GM23338 (cell line): Measurements from ENCODE around the gene CHCHD3. TPM values are rescaled to one million over a fixed set of nuclear protein-coding genes. Genes with fewer than 3 reads are reported as not detected.

Source experiments
- ATAC-seq: fragments of 200-7000 bp; cut with Tn5 transposase; 3 replicates; pipeline ENCODE4 v1.9.1; 2020
- DNase-seq: peaks from one replicate; pipeline ENCODE4 v3.0.0-alpha.2; 2015; ENCODE audit warnings: low spot score
- H2AFZ ChIP-seq: fragments of 200-600 bp; sonication (generic); 2 replicates; pipeline ENCODE4 v1.8.0; 2016; ENCODE audit warnings: antibody characterized with exemption, mild to moderate bottlenecking, moderate library complexity
- H3F3A ChIP-seq: fragments of 200-600 bp; sonication (generic); replicated peaks from 2 replicates; pipeline ENCODE4 v1.8.0; 2017; ENCODE audit warnings: antibody characterized with exemption, mixed run types, low read depth
- H3K27ac ChIP-seq: fragments of 200-600 bp; sonication (generic); 2 replicates; pipeline ENCODE4 v1.6.1; 2016; ENCODE audit warnings: low read depth
- H3K27me3 ChIP-seq: fragments of 200-600 bp; sonication (generic); 2 replicates; pipeline ENCODE4 v1.8.0; 2016; ENCODE audit warnings: mild to moderate bottlenecking, mixed run types, moderate library complexity; ENCODE audit not compliant: insufficient read depth
- H3K36me3 ChIP-seq: fragments of 200-600 bp; sonication (generic); 2 replicates; pipeline ENCODE4 v1.8.0; 2016; ENCODE audit warnings: mild to moderate bottlenecking; ENCODE audit not compliant: insufficient read depth
- H3K4me1 ChIP-seq: fragments of 200-600 bp; sonication (generic); 2 replicates; pipeline ENCODE4 v1.8.0; 2016; ENCODE audit warnings: mild to moderate bottlenecking, moderate library complexity; ENCODE audit not compliant: insufficient read depth
- H3K4me2 ChIP-seq: fragments of 200-600 bp; sonication (generic); 2 replicates; pipeline ENCODE4 v1.7.1; 2017; ENCODE audit warnings: mixed run types
- H3K4me3 ChIP-seq: fragments of 200-600 bp; sonication (generic); 2 replicates; pipeline ENCODE4 v1.6.1; 2016; ENCODE audit warnings: mixed run types
- H3K79me2 ChIP-seq: fragments of 200-600 bp; sonication (generic); replicated peaks from 2 replicates; pipeline ENCODE4 v1.8.0; 2017; ENCODE audit warnings: mild to moderate bottlenecking; ENCODE audit not compliant: insufficient read depth
- H3K9me2 ChIP-seq: fragments of 200-600 bp; sonication (generic); 2 replicates; pipeline ENCODE4 v1.8.0; 2017; ENCODE audit not compliant: insufficient read depth
- H4K20me1 ChIP-seq: fragments of 200-600 bp; sonication (generic); replicated peaks from 2 replicates; pipeline ENCODE4 v1.8.0; 2017; ENCODE audit warnings: mild to moderate bottlenecking; ENCODE audit not compliant: insufficient read depth
- H3K27ac Mint-ChIP-seq: 2 replicates; pipeline ENCODE4 v1.8.0; 2020; ENCODE audit warnings: inconsistent platforms, mild to moderate bottlenecking, moderate library complexity, mixed read lengths
- H3K27me3 Mint-ChIP-seq: 3 replicates; pipeline ENCODE4 v1.8.0; 2022; ENCODE audit warnings: low read depth, mild to moderate bottlenecking, moderate library complexity, mixed read lengths, inconsistent platforms; ENCODE audit not compliant: insufficient read depth, poor library complexity
- H3K36me3 Mint-ChIP-seq: 3 replicates; pipeline ENCODE4 v1.8.0; 2021; ENCODE audit warnings: low read depth, mild to moderate bottlenecking, inconsistent platforms, moderate library complexity, mixed read lengths
- H3K4me1 Mint-ChIP-seq: 3 replicates; pipeline ENCODE4 v1.8.0; 2020; ENCODE audit warnings: mild to moderate bottlenecking, inconsistent platforms, mixed read lengths
- H3K4me3 Mint-ChIP-seq: 3 replicates; pipeline ENCODE4 v1.8.0; 2021; ENCODE audit warnings: moderate library complexity, mild to moderate bottlenecking, inconsistent platforms, mixed read lengths
- H3K9me3 Mint-ChIP-seq: 3 replicates; pipeline ENCODE4 v1.8.0; 2020; ENCODE audit warnings: moderate library complexity, mild to moderate bottlenecking, inconsistent platforms, mixed read lengths
- CREB1 ChIP-seq: fragments of 250-450 bp; sonication (Bioruptor Pico); IDR thresholded peaks from 2 replicates; pipeline ENCODE4 v1.5.0; 2020; ENCODE audit warnings: low read depth, mild to moderate bottlenecking, moderate library complexity
- CTCF ChIP-seq, 2 experiments: fragments of 200-600 bp in 1 of 2; sonication (generic) in 1 of 2; conservative IDR thresholded peaks; 2 replicates each; pipeline versions ENCODE4 v1.5.1 to v1.6.1; 2016 to 2017; ENCODE audit warnings: antibody characterized with exemption in 2 of 2, low read depth in 2 of 2, mild to moderate bottlenecking in 2 of 2, moderate library complexity in 1 of 2
- ETS1 ChIP-seq: IDR thresholded peaks from 2 replicates; pipeline ENCODE4 v1.6.1; 2016; ENCODE audit warnings: antibody characterized with exemption
- EZH2 ChIP-seq: fragments of 200-600 bp; sonication (generic); IDR thresholded peaks from one replicate; pipeline ENCODE4 v1.8.0; 2017; ENCODE audit warnings: antibody characterized with exemption, mild to moderate bottlenecking, low read depth; ENCODE audit not compliant: unreplicated experiment
- EZH2phosphoT487 ChIP-seq: fragments of 200-600 bp; sonication (generic); IDR thresholded peaks from one replicate; pipeline ENCODE4 v1.8.1; 2018; ENCODE audit warnings: antibody characterized with exemption; ENCODE audit not compliant: unreplicated experiment
- NANOG ChIP-seq: IDR thresholded peaks from 2 replicates; pipeline ENCODE4 v1.6.1; 2016; ENCODE audit warnings: antibody characterized with exemption, borderline replicate concordance
- REST ChIP-seq: IDR thresholded peaks from one replicate; pipeline ENCODE4 v1.6.1; 2018; ENCODE audit warnings: antibody characterized with exemption; ENCODE audit not compliant: unreplicated experiment
- STAT1 ChIP-seq: IDR thresholded peaks from one replicate; pipeline ENCODE4 v1.6.1; 2016; ENCODE audit warnings: antibody characterized with exemption; ENCODE audit not compliant: unreplicated experiment
- ZNF114 ChIP-seq: fragments of 250-450 bp; sonication (Bioruptor Pico); IDR thresholded peaks from 2 replicates; pipeline ENCODE4 v1.5.0; 2020; ENCODE audit warnings: mild to moderate bottlenecking, moderate library complexity
- ZNF331 ChIP-seq: fragments of 250-450 bp; sonication (Bioruptor Pico); IDR thresholded peaks from 2 replicates; pipeline ENCODE4 v1.5.0; 2020; ENCODE audit warnings: low read depth, mild to moderate bottlenecking, moderate library complexity
- polyA plus RNA-seq: library from polyadenylated mRNA; unstranded; fragments of >200 nt; fragmentation: Nextera tagmentation; extraction: Ambion mirVana; gene quantifications from 2 replicates; pipeline ENCODE4 v1.2.1, GENCODE V29; 2016
- total RNA-seq: library from RNA; depleted of rRNA; stranded (reverse); fragments of >200 nt; shearing (Covaris generic); gene quantifications from 2 replicates; pipeline ENCODE4 v1.2.3, GENCODE V29; 2014

CHCHD3 gene
- total and polyA plus RNA-seq, 2 experiments from 2014 or later: 107 to 131 TPM

GRCh38 chr7:133016604-133017003 is 65.3 kb downstream of the CHCHD3 start (continued):
- no peak for TF ChIP-seq CTCF (conservative IDR thresholded peaks at IDR 0.05; ENCODE audit: low read depth in 2 of 2)
- no peak for TF ChIP-seq EZH2phosphoT487

GRCh38 chr7:133015888-133016287 is 66.0 kb downstream of the CHCHD3 start:
- Histone ChIP-seq H3K9me2 (no peaks in the 10 kb centered on the region), H3K36me3 (no peaks in the 10 kb centered on the region), H3K27me3 (no peaks in the 10 kb centered on the region), H3K27ac (no peak overlapping the region; the same call in 1 of the 2 replicates), H3K4me2 (no peak overlapping the region), H3K79me2 (peaks cover 81% of the 10 kb centered on the region), H3F3A (no peaks in the 10 kb centered on the region), H2AFZ (no peak overlapping the region), H3K4me1 (peaks cover 22% of the 10 kb centered on the region; the same call in 1 of the 2 replicates), H4K20me1 (peaks cover 19% of the 10 kb centered on the region), H3K4me3 (no peak overlapping the region)
- no peak overlapping the region for H3K4me3 Mint-ChIP-seq
- ATAC-seq (no peak), DNase-seq (no peak)
- H3K4me1 Mint-ChIP-seq: peaks cover 35% of the 10 kb centered on the region
- H3K27ac Mint-ChIP-seq: no peak overlapping the region
- H3K36me3 Mint-ChIP-seq: no peaks in the 10 kb centered on the region; the same call in 2 of the 3 replicates
- no peaks in the 10 kb centered on the region for H3K9me3 Mint-ChIP-seq
- H3K27me3 Mint-ChIP-seq: no peaks in the 10 kb centered on the region
- no peak for TF ChIP-seq REST
- no peak for TF ChIP-seq CTCF (conservative IDR thresholded peaks at IDR 0.05; ENCODE audit: low read depth in 2 of 2)
- TF ChIP-seq NANOG: no peak
- TF ChIP-seq ZNF114 (CRISPR knock-in tag): no peak
- TF ChIP-seq ZNF331 (CRISPR knock-in tag): no peak
- TF ChIP-seq ETS1: no peak
- TF ChIP-seq STAT1: no peak
- no peak for TF ChIP-seq EZH2
- TF ChIP-seq CREB1 (CRISPR knock-in tag): no peak
- no peak for TF ChIP-seq EZH2phosphoT487
